Measurements from ENCODE around the gene RIN1.
"Not testable (repeated sequence)": the region's sequence is repeated elsewhere in the genome, so short reads cannot be mapped to it uniquely, and the experiment has no call there.

The RIN1 gene

GRCh38 chr11:66334605-66335442 lies 1.4 kb downstream of the RIN1 start:
- no peak for DNase-seq (ENCODE audit: low read depth)

- no peak for DNase-seq (ENCODE audit: low read depth)
Measured at GRCh38 chr11:66333896-66334604, 2.2 kb downstream of the RIN1 start.

GRCh38 chr11:66333220-66333877 lies 2.9 kb downstream of the RIN1 start:
- no peak for DNase-seq (ENCODE audit: low read depth)

GRCh38 chr11:66332371-66333219 lies 3.6 kb downstream of the RIN1 start:
- no peak for DNase-seq (ENCODE audit: low read depth)

- no peak for DNase-seq (ENCODE audit: low read depth)
Measured at GRCh38 chr11:66331542-66332370, 4.5 kb downstream of the RIN1 start.

GRCh38 chr11:66330931-66331330 lies 5.3 kb downstream of the RIN1 start:
- no peak for DNase-seq (ENCODE audit: low read depth)

GRCh38 chr11:66329165-66329673 lies 7.0 kb downstream of the RIN1 start:
- DNase-seq (ENCODE audit: low read depth), result no peak

- DNase-seq (ENCODE audit: low read depth), result peak; percentile 86
Measured at GRCh38 chr11:66328302-66329144, 7.7 kb downstream of the RIN1 start.

GRCh38 chr11:66328031-66328301 lies 8.3 kb downstream of the RIN1 start:
- DNase-seq (ENCODE audit: low read depth), result no peak

- DNase-seq (ENCODE audit: low read depth), result peak; percentile 84
Measured at GRCh38 chr11:66327171-66328030, 8.8 kb downstream of the RIN1 start.

GRCh38 chr11:66326261-66327111 lies 9.7 kb downstream of the RIN1 start:
- peak; percentile 43 for DNase-seq (ENCODE audit: low read depth)

- no peak for DNase-seq (ENCODE audit: low read depth)
Measured at GRCh38 chr11:66325263-66325671, 11.0 kb downstream of the RIN1 start.

- DNase-seq (ENCODE audit: low read depth), result peak; percentile 62
Measured at GRCh38 chr11:66324664-66325063, 11.6 kb downstream of the RIN1 start.

- no peak for DNase-seq (ENCODE audit: low read depth)
Measured at GRCh38 chr11:66323684-66324083, 12.6 kb downstream of the RIN1 start.

- DNase-seq (ENCODE audit: low read depth), result no peak
Measured at GRCh38 chr11:66322732-66323427, 13.4 kb downstream of the RIN1 start.

GRCh38 chr11:66321606-66322005 lies 14.6 kb downstream of the RIN1 start:
- no peak for DNase-seq (ENCODE audit: low read depth)

GRCh38 chr11:66320748-66321147 lies 15.5 kb downstream of the RIN1 start:
- DNase-seq (ENCODE audit: low read depth), result not testable (repeated sequence)

GRCh38 chr11:66320289-66320688 lies 15.9 kb downstream of the RIN1 start:
- not testable (repeated sequence) for DNase-seq (ENCODE audit: low read depth)

All from ELR (cell line).